HK-2 (cell line): ENCODE results near the gene PAEP.

Experiments
- DNase-seq: peaks from one replicate; pipeline ENCODE4 v3.0.0-alpha.2; 2018; ENCODE audit not compliant: unreplicated experiment

Gene PAEP

DNA sequence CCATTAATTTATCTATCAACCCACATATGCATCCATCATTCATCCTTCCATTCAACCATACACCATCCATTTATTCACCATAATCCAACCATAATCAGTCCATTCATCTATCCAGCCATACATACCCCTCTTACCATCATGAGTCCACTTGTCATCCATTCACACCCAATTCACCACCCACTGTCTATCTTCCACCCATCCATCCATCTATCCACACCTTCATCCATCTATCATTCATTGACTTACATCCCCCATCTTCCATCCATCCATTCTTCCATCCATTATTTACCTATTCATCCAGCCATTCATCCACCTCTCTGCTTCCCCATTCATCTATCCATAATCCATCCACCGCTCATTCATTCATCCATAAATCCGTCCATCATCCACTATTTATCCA, 17.8 kb downstream of the PAEP start:
- no peak for DNase-seq

DNA sequence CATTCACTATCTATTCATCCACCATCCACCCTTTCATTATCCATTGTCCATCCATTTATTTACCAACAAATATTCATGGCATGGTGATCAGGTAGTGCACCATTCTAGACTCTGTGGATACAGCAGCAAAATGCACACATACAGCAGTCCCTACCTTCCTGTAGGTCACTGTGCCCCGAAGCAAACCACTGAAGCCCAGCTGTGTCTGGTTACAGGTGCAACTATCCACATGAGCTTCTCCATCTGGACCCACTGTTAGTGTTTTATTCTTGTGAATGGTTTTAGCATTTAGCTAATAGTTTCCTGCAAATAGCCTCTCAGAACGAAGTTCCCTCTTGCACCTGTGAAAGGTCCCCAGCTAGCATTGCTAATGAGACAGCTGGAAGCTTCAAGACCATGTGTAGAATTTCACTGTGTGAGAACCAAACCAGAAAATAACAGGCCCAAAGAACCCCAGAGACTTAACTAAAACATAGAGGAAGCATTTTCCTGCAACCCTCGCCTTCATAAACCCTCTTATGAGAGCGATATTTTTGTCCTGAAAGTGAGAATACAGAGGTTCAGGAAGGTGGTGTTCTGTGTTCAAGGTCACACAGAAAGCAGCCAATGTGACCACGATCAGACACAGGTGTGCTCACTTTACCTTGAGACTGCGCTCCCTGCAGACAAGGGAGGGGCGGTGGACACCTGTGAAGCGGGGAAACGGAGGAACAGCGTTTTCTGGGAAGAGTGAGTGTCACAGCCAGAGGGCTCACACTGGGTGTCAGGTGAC, 18.5 kb downstream of the PAEP start:
- DNase-seq: no peak

GRCh38 chr9:135580664-135581380, 19.3 kb downstream of the PAEP start:
- DNase-seq: no peak

DNA sequence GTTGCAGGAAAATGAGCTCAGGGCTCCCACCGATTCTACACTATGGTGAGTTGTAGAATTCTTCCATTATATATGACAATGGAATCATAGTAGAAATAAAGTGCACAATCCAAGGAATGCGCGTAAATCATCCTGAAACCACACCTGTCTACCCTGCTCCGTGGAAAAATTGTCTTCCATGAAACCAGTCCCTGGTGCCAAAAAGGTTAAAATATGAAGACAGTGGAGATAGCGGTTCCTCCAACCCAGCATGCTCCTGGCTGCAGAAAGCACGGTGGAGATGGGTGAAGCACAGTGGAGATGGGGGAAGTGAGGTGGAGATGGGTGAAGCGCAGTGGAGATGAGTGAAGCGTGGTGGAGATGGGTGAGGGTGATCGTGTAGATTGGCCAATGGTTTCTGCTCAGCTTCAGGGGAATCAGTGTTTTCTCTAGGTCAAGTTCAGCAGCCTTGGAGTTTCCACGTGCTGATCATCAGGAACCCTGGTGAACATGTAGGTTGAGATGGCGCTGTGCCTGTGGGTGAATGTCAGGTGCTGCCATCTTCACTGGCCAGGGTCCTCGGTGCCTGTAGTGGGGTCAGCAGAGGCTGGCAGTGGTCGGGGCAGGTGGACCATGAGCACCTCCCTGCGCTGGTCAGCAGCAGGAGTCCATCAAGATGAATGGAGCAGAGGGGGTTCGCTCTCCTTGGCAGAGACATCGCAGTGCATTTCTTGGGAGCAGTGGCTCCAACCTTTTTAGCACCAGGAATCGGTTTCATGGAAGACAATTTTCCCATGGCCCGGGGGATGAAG, 20.3 kb downstream of the PAEP start:
- DNase-seq: no peak

- no peak for DNase-seq
Measured at GRCh38 chr9:135582541-135582940, 21.0 kb downstream of the PAEP start.

DNA sequence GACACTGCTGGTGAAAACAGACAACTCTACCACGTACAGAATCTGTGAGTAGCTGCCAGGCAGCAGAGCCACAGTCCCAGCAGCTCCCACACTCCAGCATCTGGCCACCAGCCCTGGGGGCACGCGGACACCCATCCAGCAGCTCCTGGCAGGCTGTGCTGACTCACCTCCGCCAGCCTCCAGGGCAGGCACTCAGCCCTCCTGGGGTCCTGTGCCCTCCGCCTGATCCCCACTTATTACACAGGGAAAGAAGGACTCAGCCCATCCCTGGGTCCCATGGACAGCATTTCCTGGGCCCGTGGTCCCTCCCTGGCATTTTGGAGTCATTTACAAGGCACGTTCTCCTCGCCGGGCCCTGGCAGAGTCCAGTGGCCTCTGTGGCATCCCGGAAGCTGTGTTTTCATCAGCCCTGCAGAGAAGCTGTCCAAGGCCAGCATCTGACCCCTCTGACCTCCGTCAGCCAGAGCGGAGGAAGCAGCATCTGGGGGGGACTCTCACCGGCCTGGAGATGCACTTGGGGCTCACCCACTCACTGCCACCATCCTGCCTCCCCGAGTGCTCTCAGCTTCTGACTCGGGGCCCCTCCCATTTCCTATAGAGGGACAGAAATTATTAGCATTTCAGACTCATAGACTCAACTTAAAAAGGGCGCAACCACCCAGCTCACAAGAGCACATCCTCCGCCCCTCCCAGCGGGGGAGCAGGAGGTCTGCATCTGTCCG, 21.6 kb downstream of the PAEP start:
- DNase-seq: no peak

- no peak for DNase-seq
Measured at GRCh38 chr9:135583688-135584011, 22.1 kb downstream of the PAEP start.

DNA sequence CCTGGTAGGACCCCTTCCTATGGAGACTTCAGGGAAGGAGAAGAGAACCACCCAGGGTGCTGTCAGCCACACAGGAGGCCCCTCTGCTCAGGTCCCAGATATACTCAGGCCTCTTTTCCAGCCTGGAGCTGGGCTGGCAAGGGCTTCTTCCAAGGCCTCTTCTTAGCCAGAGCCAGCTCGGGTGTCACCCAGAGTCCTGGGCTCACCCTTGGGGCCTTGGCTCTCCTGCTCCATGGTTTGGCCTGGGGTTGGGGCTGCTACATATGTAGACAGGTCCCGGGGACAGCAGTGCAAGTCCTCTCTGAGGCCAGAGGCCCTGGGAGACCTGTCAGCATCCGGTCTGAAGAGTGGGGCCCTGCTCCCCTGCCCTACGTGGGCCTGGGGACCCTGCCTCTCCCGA, 22.8 kb downstream of the PAEP start:
- no peak for DNase-seq

- no peak for DNase-seq
Measured at GRCh38 chr9:135584934-135585333, 23.4 kb downstream of the PAEP start.

GRCh38 chr9:135586601-135587109, 25.1 kb downstream of the PAEP start:
- DNase-seq: no peak

DNA sequence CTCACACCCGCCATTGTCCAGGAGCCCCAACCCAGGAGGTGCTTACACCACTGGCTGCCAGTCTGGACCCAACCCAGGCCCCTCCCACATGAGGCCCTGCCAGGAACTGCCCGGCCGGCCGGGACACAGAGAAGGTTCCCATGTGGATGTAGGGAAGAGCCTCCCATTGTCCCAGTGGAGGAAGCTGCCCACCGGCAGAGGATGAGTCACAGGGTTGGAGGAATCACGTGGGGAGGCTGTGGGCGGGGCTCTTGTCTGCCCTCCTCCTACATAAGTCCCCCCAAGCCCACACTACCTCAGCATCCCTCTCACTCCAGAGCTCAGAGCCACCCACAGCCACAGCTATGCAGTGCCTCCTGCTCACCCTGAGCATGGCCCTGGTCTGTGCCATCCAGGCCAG, 26.1 kb downstream of the PAEP start:
- DNase-seq: no peak

DNA sequence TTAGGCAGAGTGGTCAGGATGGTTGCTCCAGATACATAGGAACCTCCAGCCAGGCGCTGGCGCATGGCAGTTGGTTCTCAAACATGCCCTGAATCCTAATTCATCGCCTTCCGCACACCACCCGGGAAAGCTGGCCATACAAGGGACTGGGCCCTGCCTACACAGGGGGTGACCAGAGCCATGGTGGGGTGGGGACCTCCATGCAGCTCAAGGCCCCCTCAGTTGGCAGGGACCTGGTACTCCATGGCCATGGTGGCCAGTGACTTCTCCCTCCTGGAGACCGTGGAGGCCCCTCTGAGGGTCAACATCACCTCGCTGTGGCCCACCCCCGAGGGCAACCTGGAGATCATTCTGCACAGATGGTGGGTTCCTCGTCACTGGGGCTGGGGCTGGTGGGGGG, 26.8 kb downstream of the PAEP start:
- DNase-seq: no peak

DNA sequence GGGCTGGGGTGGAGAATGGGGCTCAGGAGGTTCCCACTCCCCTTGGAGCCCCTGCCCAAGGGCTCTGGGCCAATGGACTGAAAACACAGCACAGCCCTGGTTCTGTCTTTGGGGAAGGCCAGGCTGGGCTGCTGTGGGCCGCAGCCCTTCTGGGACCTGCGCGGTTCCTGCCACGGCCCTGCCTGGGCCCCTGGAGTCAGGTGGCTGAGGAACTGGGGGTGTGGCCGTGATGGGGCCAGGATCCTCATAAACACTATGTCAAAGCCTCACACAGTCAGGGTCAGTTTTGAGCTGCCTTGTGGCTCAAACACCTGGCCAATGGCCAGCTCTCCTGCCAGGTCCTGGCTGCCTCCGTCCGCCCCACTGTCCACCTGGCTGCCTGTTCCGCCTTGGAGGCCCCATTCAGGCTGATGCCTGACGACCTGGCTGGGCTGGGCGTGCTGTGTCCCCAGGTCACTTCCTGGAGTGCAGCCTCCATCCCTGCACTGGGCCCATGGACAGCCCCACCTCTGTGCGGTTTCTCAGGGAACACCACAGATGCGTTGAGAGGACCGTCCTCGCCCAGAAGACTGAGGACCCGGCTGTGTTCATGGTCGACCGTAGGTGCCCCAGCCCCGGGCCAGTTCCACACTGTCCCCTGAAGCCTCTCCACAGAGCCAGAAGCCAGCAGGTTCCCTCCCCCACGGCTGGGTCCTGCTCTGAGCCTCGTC, 27.5 kb downstream of the PAEP start:
- no peak for DNase-seq

DNA sequence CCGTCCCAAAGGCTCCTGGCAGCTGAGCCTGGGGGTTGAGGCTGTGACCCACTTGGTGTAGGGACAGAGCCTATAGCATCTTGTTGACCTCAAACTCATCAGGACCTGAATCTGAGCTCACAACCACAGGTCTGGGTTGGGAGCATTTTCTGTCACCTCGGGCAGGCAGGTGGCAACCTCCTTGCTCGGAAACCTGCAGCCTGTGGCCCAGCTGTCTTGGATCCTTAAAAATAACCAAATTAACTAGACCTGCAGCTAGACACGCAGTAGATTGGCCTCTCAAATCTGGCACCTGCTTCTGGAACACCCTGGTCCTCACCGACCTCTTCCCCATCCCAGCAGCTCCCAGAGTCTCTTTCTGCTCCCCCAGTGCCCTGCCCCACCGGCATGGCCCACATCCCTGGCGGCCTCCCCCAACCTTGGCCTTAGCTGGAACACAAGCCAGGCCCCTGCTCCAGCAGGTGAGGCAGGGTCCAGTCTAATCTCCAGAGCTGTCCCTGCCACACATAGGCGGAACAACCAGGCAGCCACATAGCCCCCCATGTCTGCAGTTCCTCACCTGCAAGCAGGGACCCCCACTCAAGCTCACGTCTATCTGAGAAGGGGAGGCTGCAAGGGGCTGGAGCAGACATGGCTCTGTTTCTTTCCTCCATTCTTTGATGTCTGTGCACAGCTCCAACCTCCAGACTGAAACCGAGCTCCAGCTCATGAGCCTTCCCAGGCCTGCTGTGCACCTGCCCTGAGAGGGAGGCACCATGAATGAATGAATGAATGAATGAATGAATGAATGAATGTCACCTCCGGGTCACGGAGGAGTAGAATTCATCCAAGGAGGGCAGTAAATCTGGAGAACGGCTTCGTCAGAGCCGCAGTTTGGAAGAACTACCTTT, 28.3 kb downstream of the PAEP start:
- no peak for DNase-seq

- DNase-seq: no peak
Measured at GRCh38 chr9:135590486-135591079, 29.0 kb downstream of the PAEP start.

DNA sequence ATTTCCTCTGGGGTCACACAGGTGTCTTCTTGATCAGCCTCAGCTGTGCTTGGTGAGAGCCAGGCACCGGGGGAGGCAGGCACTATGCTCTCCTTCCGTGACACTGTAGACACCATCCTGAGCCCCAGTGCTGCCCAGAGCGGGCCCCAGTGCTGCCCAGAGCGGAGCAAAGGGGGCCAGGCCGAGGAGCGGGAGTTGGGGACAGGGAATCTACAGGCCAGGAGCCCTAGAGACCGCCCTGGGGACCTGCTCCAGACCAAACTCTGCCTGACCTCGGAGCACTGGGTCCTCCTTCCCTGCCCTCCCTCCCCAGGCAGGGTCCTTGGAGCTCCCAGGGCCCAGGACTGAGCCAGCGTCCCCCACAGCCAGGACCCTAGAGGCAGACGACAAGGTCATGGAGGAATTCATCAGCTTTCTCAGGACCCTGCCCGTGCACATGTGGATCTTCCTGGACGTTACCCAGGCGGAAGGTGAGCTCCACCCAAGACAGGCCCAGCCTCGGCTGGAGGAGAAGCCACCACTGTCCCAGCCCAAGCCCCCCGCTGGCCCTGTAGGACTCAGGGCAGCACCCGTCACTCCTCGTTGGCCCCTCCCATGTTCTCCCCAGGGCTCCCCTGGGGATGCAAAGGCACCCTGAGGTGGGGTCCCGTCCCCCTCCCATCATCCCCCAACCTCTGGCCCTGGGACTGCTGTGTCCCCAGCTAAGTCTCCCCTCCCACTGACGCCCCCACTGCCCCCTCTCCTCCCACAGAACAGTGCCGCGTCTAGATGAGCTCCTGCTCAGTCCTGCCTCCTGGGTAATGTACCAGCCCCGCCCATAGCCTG, 30.2 kb downstream of the PAEP start:
- no peak for DNase-seq

- no peak for DNase-seq
Measured at GRCh38 chr9:135592331-135592590, 30.7 kb downstream of the PAEP start.

DNA sequence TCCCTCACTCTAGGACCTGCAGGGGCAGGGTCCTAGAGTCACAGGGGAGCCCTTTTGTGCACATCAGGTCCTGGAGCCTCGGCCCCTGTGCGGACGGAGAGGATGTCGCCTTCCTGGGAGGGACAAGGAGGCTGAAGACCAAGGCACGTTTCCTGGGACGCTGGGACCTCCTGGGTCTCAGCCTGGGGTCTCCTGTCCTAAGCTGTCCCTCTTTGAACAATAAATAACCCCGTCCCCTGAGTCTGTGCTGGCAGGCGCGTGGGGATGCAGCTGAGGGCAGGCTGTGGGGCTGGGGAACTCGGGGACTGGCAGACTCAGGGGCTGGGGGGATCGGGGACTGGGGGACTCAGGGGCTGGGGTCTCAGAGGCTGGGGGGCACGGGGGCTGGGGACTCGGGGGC, 31.1 kb downstream of the PAEP start:
- DNase-seq: no peak

DNA sequence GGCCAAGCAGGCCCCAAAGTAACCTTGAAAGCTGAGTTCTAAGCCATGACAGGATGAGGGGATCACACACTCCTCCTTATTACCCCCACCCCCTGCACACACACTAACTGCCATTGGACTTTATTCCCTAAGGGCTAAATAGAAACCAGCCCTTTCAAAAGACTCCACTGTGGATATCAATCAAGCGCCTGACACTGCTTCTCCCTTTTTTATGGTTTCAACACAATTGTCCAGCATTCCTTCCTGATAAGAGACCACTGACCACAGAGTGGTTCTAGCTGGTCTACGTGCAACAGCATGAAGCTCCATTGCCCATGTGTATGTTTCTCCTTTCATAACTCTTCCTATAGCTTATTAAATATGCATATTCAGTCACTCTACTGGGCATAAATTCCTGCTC, 34.7 kb downstream of the PAEP start:
- DNase-seq: no peak
